HG03558 (cell line): ENCODE data around the gene PKLR.

ENCODE experiments used
- ATAC-seq: cut with Tn5 transposase; IDR thresholded peaks from one replicate; pipeline ENCODE4 v1.9.1; 2021; ENCODE audit warnings: moderate number of reproducible peaks; ENCODE audit not compliant: unreplicated experiment; ENCODE audit errors: extremely low read depth

PKLR gene

DNA sequence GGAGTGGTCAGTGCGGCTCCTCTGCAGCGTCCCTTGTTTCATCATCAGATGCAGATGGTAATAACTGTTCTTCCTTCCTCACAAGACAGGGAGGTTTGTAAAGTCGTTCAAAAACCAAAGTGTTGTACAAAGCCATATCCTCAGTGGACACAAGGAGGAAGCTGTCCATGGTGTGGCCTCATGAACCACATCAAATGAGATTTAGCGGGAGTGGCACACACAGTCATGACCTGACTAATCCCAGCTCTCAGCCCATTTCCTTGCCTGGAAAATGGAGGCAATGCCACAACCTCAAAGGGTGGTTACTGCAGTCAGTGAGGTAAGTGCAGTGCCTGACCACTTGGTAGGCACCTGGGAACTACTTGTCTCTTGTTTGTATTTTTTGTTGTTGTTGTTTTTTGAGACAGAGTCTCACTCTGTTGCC lies 59.4 kb downstream of the PKLR start:
- ATAC-seq = no peak

DNA sequence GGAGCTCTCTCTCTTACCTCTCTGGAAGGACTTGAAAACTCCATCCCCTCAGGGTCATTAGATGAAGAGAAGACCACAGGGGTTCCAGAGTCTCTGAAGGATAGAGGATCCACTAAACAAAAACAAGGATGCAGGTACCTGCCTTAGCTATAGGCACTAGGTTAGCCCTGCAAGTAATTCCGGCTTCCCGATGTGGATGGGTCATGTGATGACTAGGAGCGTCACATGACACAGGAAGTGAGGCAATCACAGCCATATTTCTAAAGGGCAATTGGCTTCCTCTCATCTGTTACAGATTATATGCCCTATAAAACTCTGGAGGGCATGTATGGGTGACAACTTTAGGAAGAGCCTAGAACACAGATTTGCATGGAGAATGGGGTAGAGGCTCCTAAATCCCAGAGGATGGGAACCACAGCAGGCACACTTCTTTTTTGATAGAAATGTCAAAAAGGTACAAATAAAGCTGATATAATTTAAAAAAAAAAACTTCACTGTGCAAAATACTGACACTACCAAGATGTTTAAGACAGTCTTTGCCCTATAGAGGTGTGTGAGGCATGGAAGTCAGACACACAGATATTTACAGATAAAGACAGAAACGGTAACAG lies 60.1 kb downstream of the PKLR start:
- ATAC-seq = no peak
